Brain microvascular endothelial cell (primary cell): ENCODE results near the gene CLASP2.

ENCODE experiments used
- DNase-seq: peaks from one replicate; pipeline ENCODE4 v3.0.0-alpha.2; 2020
- H3K27ac ChIP-seq: fragments of 250-450 bp; sonication (Bioruptor Pico); 2 replicates; pipeline ENCODE4 v1.5.1; 2020; ENCODE audit warnings: mild to moderate bottlenecking, moderate library complexity
- H3K27me3 ChIP-seq: fragments of 250-450 bp; sonication (Bioruptor Pico); replicated peaks from 2 replicates; pipeline ENCODE4 v1.5.1; 2020; ENCODE audit warnings: mild to moderate bottlenecking
- H3K36me3 ChIP-seq: fragments of 250-450 bp; sonication (Bioruptor Pico); replicated peaks from 2 replicates; pipeline ENCODE4 v1.5.1; 2020; ENCODE audit warnings: mild to moderate bottlenecking
- H3K4me3 ChIP-seq: 2 replicates; pipeline ENCODE4 v1.5.1; 2011; ENCODE audit warnings: low read depth, mild to moderate bottlenecking, control low read depth, low read length, moderate library complexity
- in situ Hi-C: cut with HindIII; loops from 2 replicates; pipeline ENCODE4 v1.10.0; 2017; ENCODE audit warnings: low sequenced_read_pairs, low pct_ligation_motif_present
- TF ChIP-seq, protein P1 (sequence below): IDR thresholded peaks from 2 replicates; pipeline ENCODE4 v1.5.1; 2011; ENCODE audit warnings: low read depth, mild to moderate bottlenecking, moderate library complexity, low read length, control low read depth, inconsistent platforms; ENCODE audit errors: missing control alignments

Gene CLASP2

DNA sequence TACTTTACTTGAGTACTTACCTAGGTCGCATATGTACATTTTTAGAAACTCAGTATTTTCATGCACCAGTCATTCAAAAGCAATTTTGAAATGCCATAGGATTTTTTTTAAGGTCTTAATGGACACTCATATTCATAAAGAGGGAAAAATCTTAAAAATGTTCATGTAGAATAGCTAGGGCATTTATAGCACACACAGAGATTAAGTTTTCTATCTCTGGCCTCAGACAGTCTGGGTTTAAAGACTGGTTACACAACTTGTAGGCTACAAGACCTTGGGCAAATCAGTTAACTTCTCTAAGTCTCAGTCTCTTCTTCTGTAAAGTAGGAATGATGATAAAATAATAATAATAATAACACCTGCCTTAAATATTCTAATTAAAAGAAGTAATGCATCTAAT lies 229.4 kb downstream of the CLASP2 start:
- no peaks in the 10 kb centered on the region for H3K27me3 ChIP-seq
- no peaks in the 10 kb centered on the region for H3K36me3 ChIP-seq
- H3K27ac ChIP-seq, result no peak overlapping the region
- TF ChIP-seq, protein P1, sequence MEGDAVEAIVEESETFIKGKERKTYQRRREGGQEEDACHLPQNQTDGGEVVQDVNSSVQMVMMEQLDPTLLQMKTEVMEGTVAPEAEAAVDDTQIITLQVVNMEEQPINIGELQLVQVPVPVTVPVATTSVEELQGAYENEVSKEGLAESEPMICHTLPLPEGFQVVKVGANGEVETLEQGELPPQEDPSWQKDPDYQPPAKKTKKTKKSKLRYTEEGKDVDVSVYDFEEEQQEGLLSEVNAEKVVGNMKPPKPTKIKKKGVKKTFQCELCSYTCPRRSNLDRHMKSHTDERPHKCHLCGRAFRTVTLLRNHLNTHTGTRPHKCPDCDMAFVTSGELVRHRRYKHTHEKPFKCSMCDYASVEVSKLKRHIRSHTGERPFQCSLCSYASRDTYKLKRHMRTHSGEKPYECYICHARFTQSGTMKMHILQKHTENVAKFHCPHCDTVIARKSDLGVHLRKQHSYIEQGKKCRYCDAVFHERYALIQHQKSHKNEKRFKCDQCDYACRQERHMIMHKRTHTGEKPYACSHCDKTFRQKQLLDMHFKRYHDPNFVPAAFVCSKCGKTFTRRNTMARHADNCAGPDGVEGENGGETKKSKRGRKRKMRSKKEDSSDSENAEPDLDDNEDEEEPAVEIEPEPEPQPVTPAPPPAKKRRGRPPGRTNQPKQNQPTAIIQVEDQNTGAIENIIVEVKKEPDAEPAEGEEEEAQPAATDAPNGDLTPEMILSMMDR, result no peak
- H3K4me3 ChIP-seq, result no peak overlapping the region
- no peak for DNase-seq
- in situ Hi-C loops, result no loop called here

DNA sequence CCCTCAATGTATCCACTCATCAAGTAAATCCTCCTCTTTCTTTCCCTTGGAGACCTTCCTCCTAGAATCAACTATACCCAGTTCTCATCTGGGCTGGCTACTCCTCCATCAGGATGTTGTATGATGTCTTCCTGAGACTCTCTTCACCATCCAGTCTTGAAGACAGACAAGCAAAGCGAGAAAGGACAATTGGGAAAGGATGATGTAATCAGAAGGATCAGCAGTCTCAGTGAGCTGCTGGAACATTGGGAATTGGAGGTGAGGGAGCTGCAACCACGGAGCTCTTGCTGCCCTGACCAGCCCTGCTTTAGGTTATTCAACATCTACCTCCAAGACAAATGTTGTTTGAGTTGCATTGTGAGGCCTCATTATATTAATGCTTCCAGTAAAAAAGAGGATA lies 229.8 kb downstream of the CLASP2 start:
- H3K4me3 ChIP-seq, result no peak overlapping the region
- DNase-seq, result no peak
- no peaks in the 10 kb centered on the region for H3K36me3 ChIP-seq
- in situ Hi-C loops, result no loop called here
- no peak overlapping the region for H3K27ac ChIP-seq
- H3K27me3 ChIP-seq, result no peaks in the 10 kb centered on the region
- TF ChIP-seq, protein P1, result no peak

DNA sequence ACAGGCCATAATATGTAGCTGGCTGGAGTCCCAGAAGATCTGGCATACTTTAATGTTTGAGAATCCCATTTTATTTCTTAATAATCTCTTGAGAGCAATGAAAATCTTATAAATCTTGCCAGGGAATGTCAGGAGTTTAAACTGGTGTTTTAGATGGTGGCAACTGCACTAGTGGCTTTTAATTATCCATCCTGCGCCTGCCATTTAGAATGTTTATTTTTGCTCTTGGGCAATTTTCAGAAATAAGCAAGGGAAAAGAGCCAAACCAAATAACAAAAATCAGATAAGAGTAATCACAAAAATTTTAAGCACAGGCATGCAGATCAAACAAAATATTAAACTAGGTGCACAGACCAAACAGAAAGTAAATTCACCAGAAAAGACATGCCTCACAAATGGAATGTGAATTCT lies 235.9 kb downstream of the CLASP2 start:
- TF ChIP-seq, protein P1, result no peak
- in situ Hi-C loops, result no loop called here
- Histone ChIP-seq H3K27me3 (no peaks in the 10 kb centered on the region), H3K4me3 (no peak overlapping the region), H3K36me3 (no peaks in the 10 kb centered on the region), H3K27ac (no peak overlapping the region)
- DNase-seq, result no peak

DNA sequence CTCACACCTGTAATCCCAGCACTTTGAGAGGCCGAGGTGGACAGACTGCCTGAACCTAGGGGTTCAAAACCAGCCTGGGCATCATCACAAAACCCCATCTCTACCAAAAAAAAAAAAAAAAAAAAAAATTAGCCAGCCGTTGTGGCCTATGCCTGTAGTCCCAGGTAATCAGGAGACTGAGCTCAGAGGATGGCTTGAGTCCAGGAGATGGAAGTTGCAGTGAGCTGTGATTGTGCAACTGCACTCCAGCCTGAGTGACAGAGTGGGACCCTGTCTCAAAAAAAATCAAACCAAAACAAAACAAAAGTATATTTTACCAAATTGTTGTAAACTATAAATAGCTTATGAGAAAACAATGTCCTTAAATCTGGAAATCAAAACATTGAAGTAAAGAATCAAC lies 243.2 kb downstream of the CLASP2 start:
- H3K4me3 ChIP-seq, result no peak overlapping the region
- H3K27ac ChIP-seq, result no peak overlapping the region
- in situ Hi-C loops, result no loop called here

DNA sequence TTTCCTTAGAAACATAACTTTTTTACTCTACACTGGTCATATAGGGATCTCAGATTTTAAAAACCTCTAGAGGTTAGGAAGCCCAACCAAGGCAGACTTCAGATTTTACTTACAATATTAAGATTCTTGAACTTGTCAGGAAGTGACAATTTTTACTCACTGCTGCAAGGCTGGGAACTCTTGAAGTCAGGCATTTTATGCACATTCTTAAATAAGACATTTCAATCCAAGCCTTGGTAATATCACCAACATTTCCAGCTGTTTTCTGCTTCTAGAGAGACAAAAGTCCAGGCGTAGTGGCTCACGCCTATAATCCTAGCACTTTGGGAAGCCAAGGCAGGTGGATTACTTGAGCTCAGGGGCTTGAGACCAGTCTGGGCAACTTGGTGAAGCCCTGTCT lies 244.2 kb downstream of the CLASP2 start:
- TF ChIP-seq, protein P1, result no peak
- Histone ChIP-seq H3K27me3 (no peaks in the 10 kb centered on the region), H3K36me3 (no peaks in the 10 kb centered on the region), H3K4me3 (no peak overlapping the region), H3K27ac (no peak overlapping the region)
- no peak for DNase-seq
- in situ Hi-C loops, result no loop called here

More for the DNA sequence above, 243.2 kb downstream of the CLASP2 start:
- no peaks in the 10 kb centered on the region for H3K36me3 ChIP-seq
- TF ChIP-seq, protein P1, result no peak
- DNase-seq, result no peak
- no peaks in the 10 kb centered on the region for H3K27me3 ChIP-seq

DNA sequence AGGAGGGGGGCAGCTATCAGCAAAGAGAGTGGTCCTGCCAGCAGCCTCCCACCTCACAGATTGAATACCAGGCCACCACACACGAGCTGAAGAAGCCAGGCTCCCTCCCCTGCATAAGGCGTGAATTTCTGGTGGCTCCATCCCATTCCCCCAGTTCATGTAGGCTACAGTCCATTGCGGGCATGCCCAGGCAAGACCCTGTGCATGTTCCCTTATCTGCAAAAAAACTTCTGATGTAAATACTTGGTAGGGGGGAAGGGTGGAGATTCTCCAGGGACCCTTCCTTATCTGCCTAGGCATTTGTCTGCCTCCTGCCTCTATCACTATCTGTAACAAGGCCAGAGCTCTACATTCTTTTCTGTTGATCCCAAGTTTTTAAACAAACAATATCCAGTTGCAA lies 250.3 kb downstream of the CLASP2 start:
- Histone ChIP-seq H3K27me3 (no peaks in the 10 kb centered on the region), H3K27ac (peak overlapping the region; percentile 19), H3K4me3 (no peak overlapping the region), H3K36me3 (no peaks in the 10 kb centered on the region)
- TF ChIP-seq, protein P1, result no peak
- peak; percentile 50 for DNase-seq
- in situ Hi-C loops, result no loop called here
